SK-N-SH treated with all-trans-retinoic acid at 6 μM for 48 hours (cell line): ENCODE measurements around the gene SAFB2.

Experiments
- ATAC-seq: fragments of 200-7000 bp; cut with Tn5 transposase; 3 replicates; pipeline ENCODE4 v1.9.1; 2020; ENCODE audit warnings: mild to moderate bottlenecking, moderate library complexity
- ARNTL ChIP-seq: fragments of 450-650 bp; formaldehyde crosslinking; IDR thresholded peaks from 2 replicates; pipeline ENCODE4 v1.5.0; 2020; ENCODE audit warnings: low read depth, mild to moderate bottlenecking, moderate library complexity, borderline replicate concordance
- BACH2 ChIP-seq: fragments of 250-450 bp; sonication (Bioruptor Pico); IDR thresholded peaks from 2 replicates; pipeline ENCODE4 v1.9.0; 2021; ENCODE audit warnings: mild to moderate bottlenecking, borderline replicate concordance
- CSDC2 ChIP-seq: fragments of 250-450 bp; sonication (Bioruptor Pico); IDR thresholded peaks from 2 replicates; pipeline ENCODE4 v1.5.0; 2020; ENCODE audit warnings: mild to moderate bottlenecking, moderate library complexity
- ESRRG ChIP-seq: fragments of 250-450 bp; sonication (Bioruptor Pico); IDR thresholded peaks from 2 replicates; pipeline ENCODE4 v1.6.1; 2021; ENCODE audit warnings: mild to moderate bottlenecking
- GLIS3 ChIP-seq: fragments of 250-450 bp; sonication (Bioruptor Pico); IDR thresholded peaks from 2 replicates; pipeline ENCODE4 v1.5.0; 2020; ENCODE audit warnings: mild to moderate bottlenecking, moderate library complexity
- ISL1 ChIP-seq: fragments of 250-450 bp; sonication (Bioruptor Pico); IDR thresholded peaks from 2 replicates; pipeline ENCODE4 v2.1.2; 2022; ENCODE audit warnings: mild to moderate bottlenecking, moderate library complexity
- OSR1 ChIP-seq: fragments of 250-450 bp; sonication (Bioruptor Pico); IDR thresholded peaks from 2 replicates; pipeline ENCODE4 v1.8.0; 2022; ENCODE audit warnings: moderate library complexity, mild to moderate bottlenecking, inconsistent platforms
- PPARA ChIP-seq: fragments of 250-450 bp; sonication (Bioruptor Pico); IDR thresholded peaks from 2 replicates; pipeline ENCODE4 v1.5.0; 2020; ENCODE audit warnings: mild to moderate bottlenecking, borderline replicate concordance
- RARB ChIP-seq: fragments of 250-450 bp; sonication (Bioruptor Pico); IDR thresholded peaks from 2 replicates; pipeline ENCODE4 v1.8.0; 2021; ENCODE audit warnings: mild to moderate bottlenecking, moderate library complexity
- SNAI2 ChIP-seq: fragments of 250-450 bp; sonication (Bioruptor Pico); IDR thresholded peaks from 2 replicates; pipeline ENCODE4 v1.5.0; 2020; ENCODE audit warnings: mild to moderate bottlenecking, moderate library complexity
- TCF4 ChIP-seq: fragments of 250-450 bp; sonication (Bioruptor Pico); IDR thresholded peaks from 2 replicates; pipeline ENCODE4 v1.8.0; 2021; ENCODE audit warnings: mild to moderate bottlenecking, moderate library complexity, borderline replicate concordance
- TOX ChIP-seq: fragments of 250-450 bp; sonication (Bioruptor Pico); IDR thresholded peaks from 2 replicates; pipeline ENCODE4 v1.8.0; 2021; ENCODE audit warnings: mild to moderate bottlenecking, moderate library complexity, borderline replicate concordance
- ZC3H10 ChIP-seq: fragments of 250-450 bp; sonication (Bioruptor Pico); IDR thresholded peaks from 2 replicates; pipeline ENCODE4 v1.5.1; 2021; ENCODE audit warnings: mild to moderate bottlenecking, moderate library complexity
- ZFP3 ChIP-seq: fragments of 250-450 bp; sonication (Bioruptor Pico); IDR thresholded peaks from 2 replicates; pipeline ENCODE4 v1.5.0; 2020; ENCODE audit warnings: mild to moderate bottlenecking, moderate library complexity
- ZNF565 ChIP-seq: fragments of 450-650 bp; formaldehyde crosslinking; conservative IDR thresholded peaks from 2 replicates; pipeline ENCODE4 v1.5.0; 2020; ENCODE audit warnings: low read depth, mild to moderate bottlenecking, moderate library complexity
- ZNF70 ChIP-seq: fragments of 450-650 bp; formaldehyde crosslinking; IDR thresholded peaks from 2 replicates; pipeline ENCODE4 v1.5.0; 2020; ENCODE audit warnings: mild to moderate bottlenecking, moderate library complexity
- ZNF8 ChIP-seq: fragments of 450-650 bp; formaldehyde crosslinking; IDR thresholded peaks from 2 replicates; pipeline ENCODE4 v1.5.0; 2020; ENCODE audit warnings: mild to moderate bottlenecking, moderate library complexity
- TF ChIP-seq, protein P1 (sequence below): fragments of 250-450 bp; sonication (Bioruptor Pico); IDR thresholded peaks from 2 replicates; pipeline ENCODE4 v1.8.0; 2020; ENCODE audit warnings: mild to moderate bottlenecking, moderate library complexity, borderline replicate concordance
- TF ChIP-seq, protein P2 (sequence below): fragments of 250-450 bp; sonication (Bioruptor Pico); IDR thresholded peaks from 2 replicates; pipeline ENCODE4 v1.8.0; 2021; ENCODE audit warnings: low read depth, mild to moderate bottlenecking, moderate library complexity, borderline replicate concordance
- TF ChIP-seq, protein P3 (sequence below): fragments of 250-450 bp; sonication (Bioruptor Pico); IDR thresholded peaks from 2 replicates; pipeline ENCODE4 v1.5.1; 2021; ENCODE audit warnings: mild to moderate bottlenecking, moderate library complexity
- TF ChIP-seq, protein P4 (sequence below): fragments of 250-450 bp; sonication (Bioruptor Pico); IDR thresholded peaks from 2 replicates; pipeline ENCODE4 v1.5.1; 2020; ENCODE audit warnings: low read depth, mild to moderate bottlenecking, moderate library complexity

Gene SAFB2

DNA sequence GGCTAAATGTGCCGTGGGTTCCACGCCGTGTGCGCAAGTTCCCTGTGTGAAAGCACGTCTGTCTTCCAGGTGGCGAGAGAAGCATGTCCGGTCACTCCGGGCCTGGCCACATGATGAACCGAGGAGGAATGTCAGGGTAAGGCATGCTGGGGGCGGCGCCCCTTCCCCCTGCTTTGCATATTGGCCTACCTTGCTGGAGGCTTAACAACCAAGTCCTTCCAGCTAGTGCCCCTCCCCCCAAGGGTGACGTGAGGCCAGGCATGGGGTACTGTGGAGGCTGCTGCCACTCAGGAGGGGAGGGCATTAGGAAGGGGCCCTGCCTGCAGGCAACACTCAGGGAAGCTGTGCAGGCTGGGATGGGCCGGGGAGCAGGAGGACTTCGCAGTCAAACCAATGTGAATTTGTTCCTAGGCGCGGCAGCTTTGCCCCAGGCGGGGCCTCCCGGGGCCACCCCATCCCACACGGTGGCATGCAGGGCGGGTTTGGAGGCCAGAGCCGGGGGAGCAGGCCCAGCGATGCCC is 45.2 kb upstream of the SAFB2 start (continued):
- TF ChIP-seq, protein P1, sequence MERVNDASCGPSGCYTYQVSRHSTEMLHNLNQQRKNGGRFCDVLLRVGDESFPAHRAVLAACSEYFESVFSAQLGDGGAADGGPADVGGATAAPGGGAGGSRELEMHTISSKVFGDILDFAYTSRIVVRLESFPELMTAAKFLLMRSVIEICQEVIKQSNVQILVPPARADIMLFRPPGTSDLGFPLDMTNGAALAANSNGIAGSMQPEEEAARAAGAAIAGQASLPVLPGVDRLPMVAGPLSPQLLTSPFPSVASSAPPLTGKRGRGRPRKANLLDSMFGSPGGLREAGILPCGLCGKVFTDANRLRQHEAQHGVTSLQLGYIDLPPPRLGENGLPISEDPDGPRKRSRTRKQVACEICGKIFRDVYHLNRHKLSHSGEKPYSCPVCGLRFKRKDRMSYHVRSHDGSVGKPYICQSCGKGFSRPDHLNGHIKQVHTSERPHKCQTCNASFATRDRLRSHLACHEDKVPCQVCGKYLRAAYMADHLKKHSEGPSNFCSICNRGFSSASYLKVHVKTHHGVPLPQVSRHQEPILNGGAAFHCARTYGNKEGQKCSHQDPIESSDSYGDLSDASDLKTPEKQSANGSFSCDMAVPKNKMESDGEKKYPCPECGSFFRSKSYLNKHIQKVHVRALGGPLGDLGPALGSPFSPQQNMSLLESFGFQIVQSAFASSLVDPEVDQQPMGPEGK (CRISPR knock-in tag), result no peak
- TF ChIP-seq ZNF70 (no peak), PPARA (CRISPR knock-in tag) (no peak), OSR1 (CRISPR knock-in tag) (no peak), RARB (no peak), TOX (CRISPR knock-in tag) (no peak), ZC3H10 (CRISPR knock-in tag) (no peak), SNAI2 (CRISPR knock-in tag) (no peak), TCF4 (CRISPR knock-in tag) (no peak)
- TF ChIP-seq, protein P2, sequence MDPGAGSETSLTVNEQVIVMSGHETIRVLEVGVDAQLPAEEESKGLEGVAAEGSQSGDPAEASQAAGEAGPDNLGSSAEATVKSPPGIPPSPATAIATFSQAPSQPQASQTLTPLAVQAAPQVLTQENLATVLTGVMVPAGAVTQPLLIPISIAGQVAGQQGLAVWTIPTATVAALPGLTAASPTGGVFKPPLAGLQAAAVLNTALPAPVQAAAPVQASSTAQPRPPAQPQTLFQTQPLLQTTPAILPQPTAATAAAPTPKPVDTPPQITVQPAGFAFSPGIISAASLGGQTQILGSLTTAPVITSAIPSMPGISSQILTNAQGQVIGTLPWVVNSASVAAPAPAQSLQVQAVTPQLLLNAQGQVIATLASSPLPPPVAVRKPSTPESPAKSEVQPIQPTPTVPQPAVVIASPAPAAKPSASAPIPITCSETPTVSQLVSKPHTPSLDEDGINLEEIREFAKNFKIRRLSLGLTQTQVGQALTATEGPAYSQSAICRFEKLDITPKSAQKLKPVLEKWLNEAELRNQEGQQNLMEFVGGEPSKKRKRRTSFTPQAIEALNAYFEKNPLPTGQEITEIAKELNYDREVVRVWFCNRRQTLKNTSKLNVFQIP (CRISPR knock-in tag), result no peak
- TF ChIP-seq, protein P3, sequence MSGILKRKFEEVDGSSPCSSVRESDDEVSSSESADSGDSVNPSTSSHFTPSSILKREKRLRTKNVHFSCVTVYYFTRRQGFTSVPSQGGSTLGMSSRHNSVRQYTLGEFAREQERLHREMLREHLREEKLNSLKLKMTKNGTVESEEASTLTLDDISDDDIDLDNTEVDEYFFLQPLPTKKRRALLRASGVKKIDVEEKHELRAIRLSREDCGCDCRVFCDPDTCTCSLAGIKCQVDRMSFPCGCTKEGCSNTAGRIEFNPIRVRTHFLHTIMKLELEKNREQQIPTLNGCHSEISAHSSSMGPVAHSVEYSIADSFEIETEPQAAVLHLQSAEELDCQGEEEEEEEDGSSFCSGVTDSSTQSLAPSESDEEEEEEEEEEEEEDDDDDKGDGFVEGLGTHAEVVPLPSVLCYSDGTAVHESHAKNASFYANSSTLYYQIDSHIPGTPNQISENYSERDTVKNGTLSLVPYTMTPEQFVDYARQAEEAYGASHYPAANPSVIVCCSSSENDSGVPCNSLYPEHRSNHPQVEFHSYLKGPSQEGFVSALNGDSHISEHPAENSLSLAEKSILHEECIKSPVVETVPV, result no peak
- TF ChIP-seq, all 23 proteins: peak for 0

DNA sequence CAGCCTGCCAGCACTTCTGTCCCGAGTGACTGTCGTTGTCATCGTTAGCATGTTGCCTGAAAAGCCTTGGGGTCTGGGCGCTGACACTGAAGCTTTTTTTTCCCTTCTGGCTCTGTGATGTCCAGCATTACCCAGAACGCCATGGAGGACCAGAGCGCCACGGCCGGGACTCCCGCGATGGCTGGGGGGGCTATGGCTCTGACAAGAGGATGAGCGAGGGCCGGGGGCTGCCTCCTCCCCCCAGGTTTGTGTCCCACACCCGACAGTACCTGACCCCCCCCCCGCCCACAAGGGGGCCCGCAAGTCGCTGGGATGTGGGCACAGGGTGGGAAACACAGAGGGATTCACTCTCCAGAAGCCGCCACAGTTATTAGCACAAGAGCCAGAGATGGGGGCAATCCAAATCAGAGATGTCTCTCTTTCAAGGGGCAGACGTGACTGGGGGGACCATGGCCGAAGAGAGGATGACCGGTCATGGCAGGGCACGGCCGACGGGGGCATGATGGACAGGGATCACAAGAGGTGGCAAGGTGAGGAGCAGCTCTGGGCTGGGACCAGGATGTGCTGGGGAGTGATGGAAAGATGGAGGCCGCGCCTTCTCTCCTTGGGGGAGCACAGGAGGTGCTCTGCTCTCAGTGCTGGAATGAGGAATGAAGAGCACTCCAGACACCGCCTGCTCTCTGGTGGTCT is 44.5 kb upstream of the SAFB2 start:
- no peak for ATAC-seq
- TF ChIP-seq RARB (no peak), ZNF8 (CRISPR knock-in tag) (no peak), SNAI2 (CRISPR knock-in tag) (no peak), GLIS3 (CRISPR knock-in tag) (no peak), CSDC2 (CRISPR knock-in tag) (no peak), PPARA (CRISPR knock-in tag) (no peak), OSR1 (CRISPR knock-in tag) (no peak), ZNF565 (CRISPR knock-in tag) (no peak), ZFP3 (CRISPR knock-in tag) (no peak), ZC3H10 (CRISPR knock-in tag) (no peak)
- TF ChIP-seq, protein P2 (CRISPR knock-in tag), result no peak
- TF ChIP-seq, protein P3, result no peak

DNA sequence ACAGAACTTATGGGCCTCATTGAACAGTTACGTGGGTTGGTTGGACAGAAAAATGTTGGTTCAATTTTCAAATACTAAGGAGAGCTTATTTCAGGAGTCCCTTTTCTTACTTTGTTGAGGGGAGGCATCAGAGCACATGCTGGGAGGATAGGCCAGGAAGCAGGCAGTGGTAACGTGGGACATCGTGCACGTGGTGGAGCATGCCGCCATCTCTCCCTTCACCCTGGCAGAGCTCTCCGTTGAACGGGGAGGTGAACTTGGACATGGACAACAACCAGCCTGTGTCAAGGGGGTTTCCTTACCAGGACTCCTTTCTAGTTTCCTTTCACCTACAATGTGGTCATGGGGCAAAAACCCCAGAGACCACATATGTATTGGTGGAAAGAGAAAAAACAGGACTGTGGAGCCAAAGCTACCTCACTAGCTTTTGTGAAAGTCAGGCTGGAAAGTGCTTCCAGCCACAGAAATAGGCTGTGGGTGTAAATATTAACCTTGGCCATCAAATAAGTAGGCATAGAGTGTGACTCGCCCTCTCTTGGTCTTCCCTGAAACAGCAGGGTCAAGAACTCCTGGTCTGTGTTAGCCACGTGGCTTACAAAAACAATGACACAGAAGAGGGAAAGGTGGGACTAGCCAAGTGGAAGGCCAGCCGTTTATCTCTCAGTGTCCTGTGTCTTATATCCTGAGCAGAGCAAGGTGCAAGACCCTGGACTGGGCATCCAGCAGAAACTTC is 43.4 kb upstream of the SAFB2 start:
- peak; percentile 53; the same call in 2 of the 3 replicates for ATAC-seq
- TF ChIP-seq, protein P1 (CRISPR knock-in tag), result no peak
- no peak for TF ChIP-seq ARNTL
- TF ChIP-seq ESRRG, result no peak
- TF ChIP-seq OSR1 (CRISPR knock-in tag), result no peak
- no peak for TF ChIP-seq TOX (CRISPR knock-in tag)
- TF ChIP-seq GLIS3 (CRISPR knock-in tag), result no peak
- no peak for TF ChIP-seq SNAI2 (CRISPR knock-in tag)
- TF ChIP-seq, protein P4, sequence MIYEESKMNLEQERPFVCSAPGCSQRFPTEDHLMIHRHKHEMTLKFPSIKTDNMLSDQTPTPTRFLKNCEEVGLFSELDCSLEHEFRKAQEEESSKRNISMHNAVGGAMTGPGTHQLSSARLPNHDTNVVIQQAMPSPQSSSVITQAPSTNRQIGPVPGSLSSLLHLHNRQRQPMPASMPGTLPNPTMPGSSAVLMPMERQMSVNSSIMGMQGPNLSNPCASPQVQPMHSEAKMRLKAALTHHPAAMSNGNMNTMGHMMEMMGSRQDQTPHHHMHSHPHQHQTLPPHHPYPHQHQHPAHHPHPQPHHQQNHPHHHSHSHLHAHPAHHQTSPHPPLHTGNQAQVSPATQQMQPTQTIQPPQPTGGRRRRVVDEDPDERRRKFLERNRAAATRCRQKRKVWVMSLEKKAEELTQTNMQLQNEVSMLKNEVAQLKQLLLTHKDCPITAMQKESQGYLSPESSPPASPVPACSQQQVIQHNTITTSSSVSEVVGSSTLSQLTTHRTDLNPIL, result no peak
- no peak for TF ChIP-seq ZNF70
- TF ChIP-seq ZNF8 (CRISPR knock-in tag), result no peak
- TF ChIP-seq ISL1 (CRISPR knock-in tag), result no peak
- TF ChIP-seq BACH2, result no peak
- TF ChIP-seq, protein P2 (CRISPR knock-in tag), result no peak
- TF ChIP-seq ZFP3 (CRISPR knock-in tag), result no peak
- TF ChIP-seq TCF4 (CRISPR knock-in tag), result no peak
